GM12865 (cell line): ENCODE results near the gene IFNB1.

ENCODE experiments used
- DNase-seq: peaks from one replicate; pipeline ENCODE4 v3.0.0; 2010; ENCODE audit warnings: low read depth
- H3K4me3 ChIP-seq: 2 replicates; pipeline ENCODE4 v1.5.1; 2011; ENCODE audit warnings: mild to moderate bottlenecking, low read depth, low read length, control low read depth
- TF ChIP-seq, protein P1 (sequence below): IDR thresholded peaks from 2 replicates; pipeline ENCODE4 v1.5.1; 2011; ENCODE audit warnings: low read length, control low read depth, low read depth, inconsistent platforms; ENCODE audit not compliant: insufficient read depth; ENCODE audit errors: missing control alignments

Gene IFNB1

GRCh38 chr9:21077781-21078180 lies at the start of gene IFNB1:
IFNB1 (minus strand) TSS chr9:21077942; CDS start chr9:21077869, 73 bp downstream.
- no peak for DNase-seq
- no peak within 1 kb of the TSS for H3K4me3 ChIP-seq
- TF ChIP-seq, protein P1, sequence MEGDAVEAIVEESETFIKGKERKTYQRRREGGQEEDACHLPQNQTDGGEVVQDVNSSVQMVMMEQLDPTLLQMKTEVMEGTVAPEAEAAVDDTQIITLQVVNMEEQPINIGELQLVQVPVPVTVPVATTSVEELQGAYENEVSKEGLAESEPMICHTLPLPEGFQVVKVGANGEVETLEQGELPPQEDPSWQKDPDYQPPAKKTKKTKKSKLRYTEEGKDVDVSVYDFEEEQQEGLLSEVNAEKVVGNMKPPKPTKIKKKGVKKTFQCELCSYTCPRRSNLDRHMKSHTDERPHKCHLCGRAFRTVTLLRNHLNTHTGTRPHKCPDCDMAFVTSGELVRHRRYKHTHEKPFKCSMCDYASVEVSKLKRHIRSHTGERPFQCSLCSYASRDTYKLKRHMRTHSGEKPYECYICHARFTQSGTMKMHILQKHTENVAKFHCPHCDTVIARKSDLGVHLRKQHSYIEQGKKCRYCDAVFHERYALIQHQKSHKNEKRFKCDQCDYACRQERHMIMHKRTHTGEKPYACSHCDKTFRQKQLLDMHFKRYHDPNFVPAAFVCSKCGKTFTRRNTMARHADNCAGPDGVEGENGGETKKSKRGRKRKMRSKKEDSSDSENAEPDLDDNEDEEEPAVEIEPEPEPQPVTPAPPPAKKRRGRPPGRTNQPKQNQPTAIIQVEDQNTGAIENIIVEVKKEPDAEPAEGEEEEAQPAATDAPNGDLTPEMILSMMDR: no peak

DNA sequence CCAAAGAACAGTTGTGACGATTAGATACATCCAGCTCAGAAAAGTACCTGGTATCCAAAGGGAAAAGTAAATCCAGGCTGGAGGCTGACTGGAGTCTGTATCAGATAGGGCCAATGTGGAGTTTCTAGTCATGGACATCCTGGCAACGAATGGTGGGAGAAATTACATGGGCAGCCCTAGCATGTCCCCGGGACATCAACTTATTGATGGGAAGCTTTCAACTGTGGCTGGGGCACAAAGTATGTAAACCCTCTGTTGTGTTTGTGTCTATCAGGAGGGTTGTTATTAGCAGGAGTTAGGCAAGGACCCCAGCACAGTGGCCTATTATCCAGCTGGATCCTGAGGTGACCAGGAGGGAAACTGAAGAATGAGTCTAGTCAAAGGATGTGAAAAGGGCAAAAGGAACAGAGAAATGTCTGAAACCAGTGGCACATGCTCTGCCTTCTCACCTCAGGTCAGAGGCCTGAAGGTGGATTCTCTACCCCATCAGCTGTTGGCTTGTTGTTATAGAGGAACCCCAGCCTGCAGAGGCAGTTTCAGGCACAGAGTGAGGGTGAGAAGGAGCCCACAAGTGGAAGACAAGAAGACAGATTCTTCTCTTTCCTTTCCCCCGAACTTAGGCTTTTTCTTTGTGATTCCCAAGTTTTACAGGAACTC lies 44.0 kb upstream of the IFNB1 start:
- no peak overlapping the region for H3K4me3 ChIP-seq
- peak; percentile 58 for DNase-seq
- TF ChIP-seq, protein P1: no peak

DNA sequence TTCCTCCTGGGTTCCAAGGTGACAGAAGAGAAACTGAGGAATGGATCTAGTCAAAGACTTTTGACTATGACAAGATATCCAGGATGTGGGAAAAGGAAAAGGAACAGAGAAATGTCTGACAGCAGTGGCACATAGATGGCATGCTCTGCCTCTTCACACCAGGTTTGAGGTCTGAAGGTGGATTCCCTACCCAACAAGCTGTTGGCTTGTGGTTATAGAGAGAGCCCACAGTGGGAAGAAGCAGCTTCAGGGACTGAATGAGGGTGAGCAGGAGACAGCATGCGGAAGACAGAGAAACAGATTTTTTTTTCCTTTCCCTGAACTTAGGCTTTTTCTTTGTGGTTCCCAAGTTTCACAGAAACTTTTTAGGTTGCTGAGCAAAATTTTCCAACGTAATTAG lies 43.3 kb upstream of the IFNB1 start:
- DNase-seq: peak; percentile 15
- H3K4me3 ChIP-seq: no peak overlapping the region
- TF ChIP-seq, protein P1: no peak

DNA sequence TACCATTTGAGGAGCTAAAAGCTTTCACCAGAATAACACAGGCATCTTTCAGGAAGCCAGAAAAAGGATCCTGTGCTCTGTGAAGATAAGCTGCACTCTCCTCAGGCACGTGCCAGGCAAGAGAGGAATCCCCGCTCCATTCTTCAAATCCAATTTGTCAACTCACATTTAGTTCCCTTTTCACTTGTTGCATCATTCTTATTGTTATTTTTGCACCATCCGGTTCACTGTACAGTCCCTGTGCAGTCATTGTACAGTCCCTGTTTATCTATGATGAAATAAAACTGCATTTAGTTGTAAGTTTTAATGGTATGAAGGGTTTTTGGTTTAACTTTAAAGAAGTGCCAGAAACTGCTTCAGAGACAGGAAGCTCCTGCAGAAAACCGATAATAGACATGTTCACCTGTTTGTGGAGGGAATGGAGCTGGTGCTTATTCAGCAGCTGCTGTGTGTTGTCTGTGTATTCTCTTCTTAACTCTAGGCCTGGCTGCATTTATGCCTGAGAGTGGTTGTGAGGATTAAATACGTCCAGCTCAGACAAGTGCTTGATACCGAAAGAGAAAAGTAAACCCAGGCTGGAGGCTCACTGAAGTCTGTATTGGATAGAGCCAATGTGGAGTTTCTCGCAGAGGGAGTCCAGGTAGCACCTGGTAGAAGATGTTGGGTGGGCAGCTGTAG lies 41.5 kb upstream of the IFNB1 start:
- no peak overlapping the region for H3K4me3 ChIP-seq
- TF ChIP-seq, protein P1: no peak
- no peak for DNase-seq

DNA sequence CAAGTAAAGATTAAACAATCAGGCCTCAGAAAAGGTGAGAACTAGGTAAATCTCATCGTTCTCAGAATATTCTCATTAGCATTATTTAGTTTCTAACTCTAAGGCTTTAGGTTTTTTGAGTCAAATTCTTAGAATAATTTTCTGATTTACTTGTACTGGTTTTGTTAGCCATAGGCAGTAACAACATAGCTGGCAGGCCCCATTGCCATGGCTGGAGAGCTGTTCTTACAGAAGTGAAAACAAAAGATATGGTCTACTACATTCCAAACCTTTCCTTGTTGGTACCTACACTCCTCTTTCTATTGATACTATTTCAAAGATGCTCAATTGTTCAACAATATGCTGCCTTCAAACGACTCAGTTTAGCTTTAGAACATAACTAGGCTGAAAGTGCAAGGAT lies 36.6 kb upstream of the IFNB1 start:
- DNase-seq: no peak
- TF ChIP-seq, protein P1: no peak
- no peak overlapping the region for H3K4me3 ChIP-seq

- TF ChIP-seq, protein P1: peak; percentile 77
- peak; percentile 81 for DNase-seq
- H3K4me3 ChIP-seq: no peak overlapping the region
Observed at GRCh38 chr9:21110708-21111576, 33.2 kb upstream of the IFNB1 start.
